ENCODE measurements around the gene MED13L.

The MED13L gene

GRCh38 chr12:116277467-116278278, at the start of gene MED13L:
Gene MED13L, minus strand, starts transcription at chr12:116277693. Its CDS starts 562 bp downstream, at chr12:116277131.
- DNase-seq (ENCODE audit: extremely low spot score), result peak; percentile 93
- CTCF ChIA-PET, result no interaction called here
- TF ChIP-seq ZNF384 (IDR thresholded peaks at IDR 0.05), result no peak
- peak; percentile 50; the same call in 1 of the 2 replicates for TF ChIP-seq FOXM1 (IDR thresholded peaks at IDR 0.05; ENCODE audit: borderline replicate concordance)
- POLR2A ChIA-PET, result interaction anchor here (1.4 to 1.5 kb wide), 2 partner anchors 12 to 16 kb away, joined by 3 to 4 read pairs; no protein-coding TSS in a partner anchor

- ChIA-PET POLR2A (no interaction called here), CTCF (no interaction called here)
- TF ChIP-seq ARNT (IDR thresholded peaks at IDR 0.05), result no peak
- no peak for TF ChIP-seq CTBP1 (IDR thresholded peaks at IDR 0.05; ENCODE audit: borderline replicate concordance)
- TF ChIP-seq L3MBTL2 (conservative IDR thresholded peaks at IDR 0.05), result no peak
- DNase-seq (ENCODE audit: extremely low spot score), result no peak
Observed at GRCh38 chr12:116325336-116325664, 47.8 kb upstream of the MED13L start.

- POLR2A ChIA-PET, result no interaction called here
- CTCF ChIA-PET, result no interaction called here
- TF ChIP-seq SUZ12 (IDR thresholded peaks at IDR 0.05) (no peak), BHLHE40 (IDR thresholded peaks at IDR 0.05; ENCODE audit: borderline replicate concordance) (no peak), SP1 (IDR thresholded peaks at IDR 0.05) (no peak), L3MBTL2 (conservative IDR thresholded peaks at IDR 0.05) (no peak), TARDBP (IDR thresholded peaks at IDR 0.05) (no peak), ARNT (IDR thresholded peaks at IDR 0.05) (no peak), HDGF (IDR thresholded peaks at IDR 0.05; ENCODE audit: borderline replicate concordance) (no peak), FOXA1 (IDR thresholded peaks at IDR 0.05) (no peak), ELF4 (IDR thresholded peaks at IDR 0.05) (no peak), LEF1 (IDR thresholded peaks at IDR 0.05; ENCODE audit: borderline replicate concordance) (no peak), NFRKB (IDR thresholded peaks at IDR 0.05) (no peak), FOXM1 (IDR thresholded peaks at IDR 0.05; ENCODE audit: borderline replicate concordance) (no peak)
- DNase-seq (ENCODE audit: extremely low spot score), result no peak
Observed at GRCh38 chr12:116324654-116325335, 47.3 kb upstream of the MED13L start.

GRCh38 chr12:116323406-116324386, 46.2 kb upstream of the MED13L start:
- no peak for TF ChIP-seq FOXM1 (IDR thresholded peaks at IDR 0.05; ENCODE audit: borderline replicate concordance)
- ChIA-PET CTCF (interaction anchor here (0.6 kb wide), 1 partner anchor 8 kb away, joined by 4 read pairs; no protein-coding TSS in a partner anchor), POLR2A (no interaction called here)
- DNase-seq (ENCODE audit: extremely low spot score), result no peak

- TF ChIP-seq HDGF (IDR thresholded peaks at IDR 0.05; ENCODE audit: borderline replicate concordance) (no peak), ELF4 (IDR thresholded peaks at IDR 0.05) (no peak), NFRKB (IDR thresholded peaks at IDR 0.05) (no peak), BHLHE40 (IDR thresholded peaks at IDR 0.05; ENCODE audit: borderline replicate concordance) (no peak), PKNOX1 (IDR thresholded peaks at IDR 0.05) (no peak), FOXA1 (IDR thresholded peaks at IDR 0.05) (no peak), L3MBTL2 (conservative IDR thresholded peaks at IDR 0.05) (no peak), ZNF384 (IDR thresholded peaks at IDR 0.05) (no peak), FOXK2 (IDR thresholded peaks at IDR 0.05) (no peak), SUZ12 (IDR thresholded peaks at IDR 0.05) (no peak), ARNT (IDR thresholded peaks at IDR 0.05) (no peak), TARDBP (IDR thresholded peaks at IDR 0.05) (no peak), SP1 (IDR thresholded peaks at IDR 0.05) (no peak), FOXM1 (IDR thresholded peaks at IDR 0.05; ENCODE audit: borderline replicate concordance) (no peak), CTBP1 (IDR thresholded peaks at IDR 0.05; ENCODE audit: borderline replicate concordance) (no peak), LEF1 (IDR thresholded peaks at IDR 0.05; ENCODE audit: borderline replicate concordance) (no peak)
- ChIA-PET CTCF (no interaction called here), POLR2A (no interaction called here)
- DNase-seq (ENCODE audit: extremely low spot score), result no peak
Observed at GRCh38 chr12:116321913-116322312, 44.4 kb upstream of the MED13L start.

- no peak for TF ChIP-seq SUZ12 (IDR thresholded peaks at IDR 0.05)
- no peak for TF ChIP-seq ELF4 (IDR thresholded peaks at IDR 0.05)
- TF ChIP-seq ZNF384 (IDR thresholded peaks at IDR 0.05), result no peak
- no peak for TF ChIP-seq NFRKB (IDR thresholded peaks at IDR 0.05)
- TF ChIP-seq SP1 (IDR thresholded peaks at IDR 0.05), result no peak
- no peak for TF ChIP-seq L3MBTL2 (conservative IDR thresholded peaks at IDR 0.05)
- TF ChIP-seq HDGF (IDR thresholded peaks at IDR 0.05; ENCODE audit: borderline replicate concordance), result no peak
- TF ChIP-seq LEF1 (IDR thresholded peaks at IDR 0.05; ENCODE audit: borderline replicate concordance), result no peak
- no peak for TF ChIP-seq PKNOX1 (IDR thresholded peaks at IDR 0.05)
- no peak for TF ChIP-seq FOXA1 (IDR thresholded peaks at IDR 0.05)
- no peak for TF ChIP-seq TARDBP (IDR thresholded peaks at IDR 0.05)
- no peak for TF ChIP-seq CTBP1 (IDR thresholded peaks at IDR 0.05; ENCODE audit: borderline replicate concordance)
- TF ChIP-seq FOXM1 (IDR thresholded peaks at IDR 0.05; ENCODE audit: borderline replicate concordance), result no peak
- ChIA-PET CTCF (no interaction called here), POLR2A (no interaction called here)
- no peak for DNase-seq (ENCODE audit: extremely low spot score)
Observed at GRCh38 chr12:116320791-116321217, 43.3 kb upstream of the MED13L start.

All from HEK293T (cell line).